HL-60/S4 (cell line): ENCODE results near the gene TAF1B.

Experiments
- in situ Hi-C: fragments of 300-500 bp; cut with MboI; formaldehyde crosslinking; loops from 2 replicates; pipeline ENCODE4 v1.14.3; 2022; ENCODE audit warnings: low sequenced_read_pairs

TAF1B gene

DNA sequence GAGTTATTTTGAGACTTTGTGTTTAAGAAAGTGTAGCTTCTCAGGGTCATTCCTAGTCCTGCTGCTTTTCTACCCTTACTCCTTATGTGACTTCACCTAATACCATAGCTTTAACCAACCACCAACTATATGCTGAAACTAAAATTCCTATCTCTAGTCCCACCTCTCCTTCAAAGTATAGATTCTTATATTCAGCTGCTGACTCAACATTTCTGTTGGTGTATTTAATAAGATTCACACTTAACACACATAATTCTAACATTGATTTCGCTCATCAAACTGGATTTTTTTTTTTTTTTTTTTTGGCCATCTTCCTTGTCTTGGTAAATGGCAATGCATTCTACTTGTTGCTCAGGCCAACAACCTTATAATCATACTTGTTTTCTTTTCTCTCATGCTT lies 30.1 kb downstream of the TAF1B start:
- in situ Hi-C loops, result no loop called here

DNA sequence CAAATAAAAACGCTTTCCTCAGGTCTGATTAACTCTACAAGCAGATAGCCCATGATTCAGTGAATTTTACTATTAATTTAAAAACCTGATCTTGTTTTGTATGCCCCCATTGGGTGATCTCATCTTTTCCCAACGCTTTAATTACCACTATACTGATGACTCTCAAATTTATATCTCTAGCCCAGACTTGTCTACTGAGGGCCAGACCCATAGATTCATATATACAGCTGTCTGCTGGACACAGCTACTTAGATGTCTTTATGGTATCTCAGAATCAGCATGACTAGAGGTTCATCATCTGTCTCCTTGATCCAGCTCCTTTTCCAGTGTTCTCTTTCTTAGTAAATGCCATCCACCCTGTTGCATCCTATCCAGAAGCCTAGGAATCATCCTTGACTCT lies 33.8 kb downstream of the TAF1B start:
- in situ Hi-C loops, result no loop called here

DNA sequence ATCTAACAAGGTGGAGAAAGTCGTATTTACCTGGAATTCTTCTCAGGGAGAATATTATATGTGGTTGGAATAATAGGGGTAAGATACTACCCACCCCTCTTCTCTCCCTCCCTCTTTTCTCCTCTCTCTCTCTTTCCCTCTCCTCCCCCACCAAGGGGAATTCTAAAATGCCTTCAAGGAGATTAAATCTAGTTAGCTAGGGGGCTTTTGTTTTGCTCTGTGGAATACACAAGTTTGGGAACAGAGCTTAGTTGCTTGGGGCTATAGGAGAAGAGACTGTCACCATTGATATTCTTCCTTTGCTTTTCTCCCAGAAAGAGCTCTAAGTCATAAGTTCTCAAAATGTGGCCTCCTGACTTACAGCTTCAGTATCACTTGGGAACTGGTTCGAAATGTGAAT lies 34.5 kb downstream of the TAF1B start:
- in situ Hi-C loops, result no loop called here

DNA sequence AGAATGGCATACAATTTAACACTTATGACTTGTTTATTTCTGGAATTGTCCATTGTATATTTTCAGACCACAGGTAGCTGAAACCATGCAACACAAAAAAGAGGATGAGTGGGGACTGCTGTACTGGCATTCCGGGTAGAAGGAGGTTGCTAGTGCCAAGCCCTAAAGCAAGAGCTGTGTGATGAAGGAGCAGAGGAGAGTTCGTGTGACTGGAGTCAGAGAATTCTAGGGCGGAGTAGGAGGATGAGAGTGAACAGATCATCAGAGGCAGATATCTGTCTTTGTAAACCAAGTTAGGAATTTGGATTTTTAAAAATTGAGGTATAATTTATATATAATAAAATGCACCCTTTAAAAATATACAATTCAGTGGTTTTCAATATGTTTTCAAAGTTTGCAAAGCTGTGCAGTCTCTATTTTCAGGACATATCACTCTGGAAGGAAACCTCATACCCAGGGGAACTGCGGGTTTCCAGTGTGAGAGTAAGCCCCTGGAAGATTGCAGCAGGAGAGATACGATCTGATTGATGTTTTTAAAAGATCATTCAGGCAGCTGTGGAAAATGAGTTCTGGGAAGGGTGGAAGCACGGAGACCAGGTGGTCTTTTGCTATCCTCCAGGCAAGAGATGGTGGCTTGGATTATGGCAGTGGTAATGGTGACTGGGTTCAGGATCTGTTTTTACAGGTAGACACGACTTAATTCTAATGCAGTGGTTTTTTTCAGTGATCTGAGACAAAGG lies 36.4 kb downstream of the TAF1B start:
- in situ Hi-C loops, result no loop called here

DNA sequence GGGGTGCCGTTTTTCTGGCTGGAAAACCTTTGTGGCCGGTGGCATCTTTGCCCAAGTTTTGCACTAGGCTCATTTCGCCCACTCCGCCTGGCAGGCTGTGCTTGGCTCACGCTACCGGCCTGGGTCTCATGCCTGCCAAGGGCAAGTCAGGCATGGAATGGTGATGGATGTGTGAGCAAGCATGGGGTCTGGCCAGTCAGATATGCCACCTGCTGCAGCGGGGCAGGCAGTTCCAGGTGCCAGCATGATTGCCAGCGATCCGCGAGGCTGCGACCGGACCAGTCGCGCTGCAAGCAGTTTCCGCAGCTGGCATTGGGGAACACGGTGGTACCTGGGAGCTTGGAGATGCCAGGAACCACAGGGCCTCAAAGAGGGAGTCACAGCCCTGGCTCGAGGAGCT lies 40.6 kb downstream of the TAF1B start:
- in situ Hi-C loops, result no loop called here

DNA sequence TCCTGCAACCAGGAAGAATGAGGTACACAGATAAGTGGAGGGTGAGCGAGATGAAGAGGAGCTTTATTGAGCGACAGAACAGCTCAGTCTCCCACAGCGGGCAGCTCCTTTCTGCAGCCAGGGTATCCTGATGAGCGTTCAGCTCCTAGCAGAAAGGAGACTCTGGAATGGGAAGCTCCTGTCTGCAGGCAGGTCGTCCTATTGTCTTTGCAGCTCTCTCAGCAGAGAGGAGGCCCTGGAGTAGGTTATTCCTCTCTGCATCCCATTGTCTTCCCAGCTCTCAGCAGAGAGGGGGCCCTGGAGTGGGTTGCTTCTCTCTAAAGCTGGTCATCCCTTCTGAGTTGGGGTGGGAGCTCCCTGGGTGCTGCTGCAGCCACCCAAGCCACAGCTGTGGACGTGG lies 41.2 kb downstream of the TAF1B start:
- in situ Hi-C loops, result no loop called here

DNA sequence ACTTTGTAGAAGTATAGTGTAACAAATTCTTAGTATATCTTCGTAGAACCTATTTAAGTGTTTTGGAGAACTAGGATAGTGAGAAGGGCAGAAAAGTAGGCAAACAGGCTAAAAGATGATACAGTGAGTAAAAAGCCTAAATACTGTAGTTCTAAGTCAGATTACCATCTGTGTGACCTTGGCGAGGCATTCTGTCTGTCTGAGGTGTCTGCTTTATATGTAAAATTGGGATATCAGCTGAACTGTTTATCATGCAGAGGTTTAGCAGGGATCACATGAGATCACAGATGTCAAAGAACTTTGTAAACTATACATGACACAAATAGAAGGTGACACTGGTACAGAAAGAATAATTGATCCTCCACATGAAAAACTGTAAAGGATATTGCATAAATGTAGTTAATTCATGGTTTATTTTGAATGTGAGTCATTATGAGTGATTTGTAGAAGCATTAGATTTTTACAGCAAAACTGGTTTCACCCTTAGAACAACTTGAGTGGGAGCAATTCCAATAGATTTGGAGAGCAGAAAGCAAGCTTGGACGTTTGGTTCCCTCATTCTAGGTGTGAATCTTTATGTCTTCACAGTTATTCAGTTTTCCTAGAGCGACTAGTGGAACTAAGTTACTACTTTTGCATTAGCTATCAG lies 41.9 kb downstream of the TAF1B start:
- in situ Hi-C loops, result no loop called here

DNA sequence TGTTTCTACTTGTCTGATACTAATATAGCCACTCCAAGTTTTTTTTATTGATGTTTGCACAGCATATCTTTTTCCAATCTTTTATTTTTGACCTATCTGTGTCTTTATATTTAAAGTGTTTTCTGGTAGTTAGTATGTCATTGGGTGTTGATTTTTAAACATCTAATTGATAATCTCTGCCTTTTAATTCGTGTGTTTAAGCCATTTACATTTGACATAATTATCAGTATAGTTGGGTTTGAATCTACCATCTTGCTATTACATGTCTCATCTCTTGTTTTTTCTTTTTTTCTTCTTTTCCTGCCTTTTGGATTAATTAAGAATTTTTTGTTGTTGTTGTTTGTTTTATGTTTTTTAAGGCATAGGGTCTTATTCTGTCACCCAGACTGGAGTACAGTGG lies 44.2 kb downstream of the TAF1B start:
- in situ Hi-C loops, result no loop called here

DNA sequence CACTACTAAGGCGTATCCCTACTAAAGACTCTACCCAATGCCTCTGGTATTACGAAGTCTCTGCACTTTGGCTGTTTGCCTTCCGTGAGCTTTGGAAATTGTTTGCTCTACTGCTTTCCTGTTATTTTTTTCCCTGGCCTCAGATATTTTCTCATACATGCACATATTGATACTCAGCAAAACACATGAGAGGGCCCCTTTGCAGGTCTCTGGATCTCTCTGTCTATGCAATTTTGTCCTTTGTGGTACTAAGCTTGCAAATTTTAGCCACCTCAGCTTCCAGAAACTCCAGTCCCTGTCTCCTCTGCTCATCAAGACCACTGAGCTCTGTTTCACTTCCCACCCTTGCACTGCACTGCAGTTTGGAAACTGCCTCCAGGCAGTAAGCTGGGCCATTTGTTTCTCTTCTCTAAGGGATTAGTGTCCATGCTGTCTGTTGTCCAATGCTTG lies 46.6 kb downstream of the TAF1B start:
- in situ Hi-C loops, result no loop called here

DNA sequence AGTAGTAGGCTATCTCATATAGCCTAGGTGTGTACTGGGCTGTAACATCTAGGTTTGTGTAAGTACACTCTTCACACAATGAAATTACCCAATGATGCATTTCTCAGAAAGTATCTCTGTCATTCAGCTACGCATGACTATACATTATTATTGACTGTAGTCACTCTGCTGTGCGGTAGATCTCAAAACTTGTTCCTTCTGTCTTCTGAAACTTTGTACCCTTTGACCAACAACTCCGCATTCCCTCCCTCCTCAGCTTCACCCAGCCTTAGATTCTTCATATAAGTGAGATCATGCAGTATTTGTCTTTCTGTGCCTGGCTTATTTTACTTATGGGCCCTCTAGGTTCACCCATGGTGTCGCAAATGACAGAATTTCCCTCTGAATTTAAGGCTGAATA lies 49.0 kb downstream of the TAF1B start:
- in situ Hi-C loops, result no loop called here

DNA sequence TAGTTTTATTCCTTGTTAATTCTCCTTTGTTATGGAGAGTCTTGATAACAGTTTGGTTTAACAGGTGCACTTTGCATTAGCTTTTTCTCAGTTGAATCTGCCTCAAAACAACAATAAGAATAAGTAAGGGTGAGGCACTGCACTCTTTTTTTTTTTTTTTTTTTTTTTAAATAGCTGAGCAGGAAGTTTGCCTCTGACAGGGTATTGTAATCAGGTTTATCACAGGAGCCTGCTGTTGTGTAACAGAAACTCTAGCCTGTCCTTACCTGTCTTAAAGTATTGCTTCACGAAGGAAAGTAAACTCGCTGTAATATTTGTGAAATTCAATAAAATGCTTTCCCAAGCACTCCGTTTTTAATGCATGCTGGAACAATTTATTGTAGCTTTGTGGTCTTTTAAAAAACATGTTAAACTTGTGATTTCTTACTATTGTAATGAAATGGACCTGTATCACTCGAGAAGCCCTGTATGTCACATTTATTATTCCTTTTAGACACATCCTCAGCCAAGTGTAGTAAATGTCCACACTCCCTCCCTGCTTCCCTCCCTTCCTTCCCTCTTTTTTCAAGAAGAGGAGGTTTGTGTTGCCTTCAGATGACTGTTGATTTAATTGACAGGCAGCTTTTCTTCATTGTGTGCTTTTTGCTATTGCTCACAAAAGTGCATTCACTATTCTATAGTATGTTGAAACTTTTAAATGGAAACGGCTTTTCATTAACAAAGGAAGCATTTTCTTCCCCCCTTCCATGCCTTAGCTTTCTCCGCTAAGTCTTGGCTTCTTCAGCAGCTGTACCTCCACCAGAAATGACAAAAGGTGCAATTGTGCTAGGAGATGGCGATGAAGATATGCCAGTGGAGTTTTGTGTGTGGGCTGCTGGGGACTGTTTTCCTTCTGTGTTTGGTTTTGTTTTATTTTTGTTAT lies 52.7 kb downstream of the TAF1B start:
- in situ Hi-C loops, result no loop called here

DNA sequence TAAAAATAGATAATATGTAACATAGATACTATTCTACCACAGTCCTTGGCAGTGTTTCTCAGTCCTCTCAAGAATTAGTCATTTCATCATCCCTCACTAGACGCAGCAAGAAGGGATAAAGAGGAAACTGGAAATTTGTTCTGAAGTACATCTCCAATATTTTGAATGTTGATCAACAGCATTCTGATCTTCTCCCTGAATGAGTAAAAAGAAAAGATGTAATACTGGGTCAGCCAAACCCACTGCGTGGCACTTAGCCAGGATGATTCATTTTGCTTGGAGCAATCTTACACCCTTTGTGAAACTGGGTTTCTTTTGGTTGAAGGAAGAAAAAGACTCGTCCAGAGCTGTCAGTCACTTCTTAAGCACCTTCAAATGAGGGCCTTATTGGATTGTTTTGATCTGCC lies 54.1 kb downstream of the TAF1B start:
- in situ Hi-C loops, result no loop called here

DNA sequence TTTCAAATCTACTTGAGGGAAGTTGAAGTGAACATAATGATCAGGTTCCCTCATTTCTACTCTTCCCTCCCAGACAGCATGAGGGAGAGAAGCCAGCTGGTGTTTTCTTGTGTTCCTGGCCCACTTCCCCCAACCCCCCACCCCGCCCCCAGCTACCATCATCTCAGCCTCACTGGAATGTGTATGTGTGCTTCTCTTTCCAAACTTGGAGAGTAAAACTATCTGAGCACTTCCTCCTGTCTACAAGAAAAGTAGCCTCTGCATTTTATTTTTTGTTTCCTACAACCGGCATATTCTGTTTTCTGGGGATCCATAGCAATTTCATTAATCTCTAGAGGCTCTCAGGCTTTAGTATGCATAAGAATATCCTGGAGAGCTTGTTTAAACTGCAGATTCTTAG lies 54.6 kb downstream of the TAF1B start:
- in situ Hi-C loops, result no loop called here

DNA sequence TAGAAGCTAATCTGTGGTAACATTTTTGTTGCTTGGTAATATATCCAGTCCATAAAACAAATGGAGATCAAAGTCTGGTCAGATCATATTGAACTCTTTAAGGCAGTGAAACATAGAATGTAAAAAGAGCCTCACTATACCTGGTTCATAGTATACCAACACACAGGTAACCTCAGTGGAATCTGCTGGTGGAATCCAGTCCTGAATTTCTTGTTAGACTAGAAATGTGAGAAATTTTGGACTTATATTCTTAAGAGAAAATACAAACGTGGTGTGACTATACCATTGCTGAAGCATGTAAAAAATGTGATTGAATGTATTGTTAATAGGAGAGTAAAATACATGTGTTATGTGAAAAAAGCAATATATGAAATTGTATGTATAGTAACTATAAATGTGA lies 62.1 kb downstream of the TAF1B start:
- in situ Hi-C loops, result no loop called here

DNA sequence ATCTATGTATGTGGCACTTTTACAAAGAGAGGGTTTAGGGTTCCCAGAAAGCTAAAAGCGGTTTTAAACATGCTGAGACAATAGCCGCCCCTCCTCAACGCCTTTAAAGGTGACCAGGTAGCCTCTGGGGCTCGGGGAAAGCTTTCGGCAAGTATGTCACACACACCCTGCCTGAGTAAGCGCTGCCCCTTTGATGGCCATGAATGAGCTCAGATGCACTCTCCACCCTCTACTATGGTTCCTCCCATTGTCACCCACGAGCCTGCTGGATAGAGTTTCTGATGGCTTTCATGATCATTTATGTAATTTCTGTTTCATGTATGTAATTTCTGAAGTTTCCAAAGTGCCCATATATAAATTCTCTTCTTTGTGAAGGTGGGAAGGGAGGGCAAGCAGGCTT lies 64.1 kb downstream of the TAF1B start:
- in situ Hi-C loops, result no loop called here

DNA sequence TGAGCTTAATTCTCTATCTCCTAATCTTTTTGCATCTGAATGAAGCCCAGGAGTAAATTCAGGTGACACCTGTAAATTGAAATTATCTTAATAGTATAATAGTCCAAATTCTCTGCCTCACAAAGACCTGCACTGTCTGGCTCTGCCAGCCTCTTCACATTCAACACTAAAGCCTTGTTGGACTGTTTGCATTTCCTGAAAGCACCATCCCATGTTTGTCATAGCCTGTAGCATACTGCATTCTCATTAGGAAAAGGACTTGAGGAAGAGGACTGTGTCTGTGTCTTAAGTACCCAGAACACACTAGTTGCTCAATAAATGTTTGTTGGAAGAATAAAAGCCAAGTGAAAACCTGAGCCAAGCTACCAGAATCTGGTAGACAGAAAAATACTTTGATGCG lies 65.4 kb downstream of the TAF1B start:
- in situ Hi-C loops, result no loop called here

DNA sequence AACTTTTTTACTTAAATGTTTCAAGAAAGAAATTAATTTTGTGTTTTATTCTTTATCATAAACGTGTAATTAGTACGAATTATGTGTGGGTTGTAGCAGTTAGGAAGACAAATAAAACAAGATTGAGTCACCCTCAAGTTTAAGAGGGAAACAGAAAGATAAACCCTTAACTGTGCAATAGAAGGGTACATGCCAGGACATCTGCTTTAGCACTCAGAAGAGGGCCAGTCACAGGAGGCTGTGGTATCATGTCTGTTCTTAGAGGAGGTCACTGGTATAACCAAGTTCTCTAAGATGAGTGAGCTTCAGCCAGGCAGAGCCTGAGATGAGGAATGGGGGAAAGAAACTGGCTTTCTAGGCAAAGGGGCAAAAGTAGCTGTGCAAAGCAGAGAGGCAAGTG lies 65.8 kb downstream of the TAF1B start:
- in situ Hi-C loops, result no loop called here

DNA sequence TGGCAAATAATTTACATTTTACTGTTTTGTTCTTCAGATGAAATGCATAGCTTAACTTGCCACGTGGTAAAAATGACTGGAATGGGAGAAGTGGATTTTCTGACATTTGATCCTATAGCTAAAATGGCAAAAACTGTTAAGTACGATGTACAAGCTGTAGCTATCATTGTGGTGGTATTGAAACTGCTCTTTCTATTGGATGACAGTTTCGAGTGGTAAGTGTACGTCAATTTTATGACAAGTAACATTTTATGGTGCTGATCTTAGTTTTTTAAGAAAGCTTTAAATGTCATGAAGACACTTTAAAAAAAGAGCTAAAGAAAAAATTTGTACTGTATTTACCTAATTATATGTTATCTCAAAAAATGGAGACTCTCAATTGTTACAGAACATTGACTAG lies 67.4 kb downstream of the TAF1B start:
- in situ Hi-C loops, result no loop called here

DNA sequence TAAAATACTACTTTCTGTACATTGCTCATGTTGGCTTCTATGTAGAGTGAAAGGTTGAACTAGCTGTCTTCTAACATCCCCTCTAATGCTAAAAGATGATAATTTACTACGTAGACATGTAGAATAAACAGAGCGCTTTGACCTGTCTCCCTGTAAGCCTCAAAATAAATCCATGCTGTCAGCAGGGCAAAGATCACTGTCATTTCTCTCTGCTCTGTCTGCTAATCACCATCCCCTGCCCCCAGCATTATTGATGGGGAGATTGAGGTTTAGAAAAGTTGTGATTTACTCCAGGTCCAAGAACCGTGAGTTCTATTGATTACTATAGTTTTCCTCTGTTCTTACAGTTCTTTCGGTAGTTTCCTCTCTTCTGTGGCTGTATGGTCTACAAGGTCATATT lies 69.2 kb downstream of the TAF1B start:
- in situ Hi-C loops, result no loop called here

DNA sequence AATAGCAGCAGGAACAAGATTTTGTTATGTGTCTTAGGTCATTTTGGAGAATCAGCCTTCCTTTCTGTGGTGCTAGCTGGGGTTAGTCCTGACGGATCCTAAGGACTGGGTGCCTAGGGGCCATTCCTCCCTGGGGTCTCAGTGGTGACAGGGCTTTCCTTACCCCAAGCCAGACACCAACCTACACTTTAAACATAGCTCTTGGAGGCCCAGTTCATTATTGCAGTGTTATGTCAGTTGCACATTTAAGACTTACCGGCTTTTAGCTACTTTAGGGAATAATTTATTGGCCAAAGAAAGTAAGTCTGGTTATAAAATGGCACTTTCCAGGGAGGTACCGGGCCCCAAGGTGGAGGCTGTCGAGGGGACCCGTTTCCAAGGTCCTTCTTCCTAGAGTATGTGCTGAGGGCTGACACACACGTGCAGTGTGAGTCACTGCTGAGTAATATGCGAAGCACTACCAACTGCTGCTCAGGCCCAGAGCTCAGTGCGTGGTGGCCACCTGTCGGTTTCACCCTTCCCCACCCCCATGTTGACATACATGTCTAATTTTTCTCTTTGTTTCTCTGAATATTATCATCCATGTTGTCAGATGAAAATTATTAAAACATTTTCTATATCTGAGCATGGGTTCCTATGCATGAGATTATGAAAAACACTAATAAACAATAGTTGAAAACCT lies 71.3 kb downstream of the TAF1B start:
- in situ Hi-C loops, result no loop called here

DNA sequence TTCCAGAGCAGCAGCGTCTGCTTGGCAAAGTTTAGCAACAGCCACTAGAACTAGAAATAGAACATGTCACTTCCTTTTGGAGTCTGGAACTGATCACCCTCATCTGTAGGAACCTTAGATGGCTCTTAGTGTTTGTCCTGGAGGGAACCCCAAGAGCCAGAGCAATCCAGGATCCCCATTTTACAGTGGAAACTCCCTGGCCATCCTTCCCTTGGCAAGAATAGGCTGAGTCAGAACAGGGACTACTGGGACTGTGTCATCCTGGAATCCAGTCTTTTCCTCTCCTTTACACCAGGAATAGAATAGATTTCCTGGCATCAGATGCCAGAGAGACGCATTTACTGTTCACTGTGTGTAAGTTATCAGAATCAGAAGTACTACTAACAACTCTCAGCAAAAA lies 75.0 kb downstream of the TAF1B start:
- in situ Hi-C loops, result no loop called here
